GM19455 (cell line): ENCODE results near the gene NXN.
"Not testable (repeated sequence)": the region's sequence is repeated elsewhere in the genome, so short reads cannot be mapped to it uniquely, and the experiment has no call there.

Source experiments
- ATAC-seq: cut with Tn5 transposase; IDR thresholded peaks from one replicate; pipeline ENCODE4 v1.9.1; 2021; ENCODE audit not compliant: unreplicated experiment

Gene NXN

GRCh38 chr17:956905-957304 lies 22.7 kb downstream of the NXN start:
- no peak for ATAC-seq

- no peak for ATAC-seq
Measured at GRCh38 chr17:954431-955164, 25.0 kb downstream of the NXN start.

- ATAC-seq, result no peak
Measured at GRCh38 chr17:953767-954166, 25.8 kb downstream of the NXN start.

GRCh38 chr17:952592-952991 lies 27.0 kb downstream of the NXN start:
- not testable (repeated sequence) for ATAC-seq

- ATAC-seq, result no peak
Measured at GRCh38 chr17:951325-952132, 28.0 kb downstream of the NXN start.

GRCh38 chr17:949623-950303 lies 29.8 kb downstream of the NXN start:
- ATAC-seq, result no peak

- no peak for ATAC-seq
Measured at GRCh38 chr17:948284-948852, 31.2 kb downstream of the NXN start.

GRCh38 chr17:946510-947236 lies 32.9 kb downstream of the NXN start:
- no peak for ATAC-seq

GRCh38 chr17:945672-946071 lies 33.9 kb downstream of the NXN start:
- ATAC-seq, result no peak

GRCh38 chr17:944266-944826 lies 35.2 kb downstream of the NXN start:
- ATAC-seq, result no peak

GRCh38 chr17:935485-935884 lies 44.1 kb downstream of the NXN start:
- no peak for ATAC-seq

- ATAC-seq, result no peak
Measured at GRCh38 chr17:933312-934073, 46.1 kb downstream of the NXN start.

- no peak for ATAC-seq
Measured at GRCh38 chr17:930258-930657, 49.3 kb downstream of the NXN start.

GRCh38 chr17:929586-929985 lies 50.0 kb downstream of the NXN start:
- no peak for ATAC-seq

- ATAC-seq, result no peak
Measured at GRCh38 chr17:927611-928461, 51.7 kb downstream of the NXN start.

- ATAC-seq, result no peak
Measured at GRCh38 chr17:925817-926216, 53.8 kb downstream of the NXN start.

- no peak for ATAC-seq
Measured at GRCh38 chr17:924711-925475, 54.7 kb downstream of the NXN start.

GRCh38 chr17:924306-924705 lies 55.3 kb downstream of the NXN start:
- ATAC-seq, result not testable (repeated sequence)
